Measurements from ENCODE around the gene RAB15. TPM values are rescaled to one million over a fixed set of nuclear protein-coding genes. Genes with fewer than 3 reads are reported as not detected.

RAB15 gene
- total RNA-seq, 1 experiment from 2014 or later, result 3.3 TPM

DNA sequence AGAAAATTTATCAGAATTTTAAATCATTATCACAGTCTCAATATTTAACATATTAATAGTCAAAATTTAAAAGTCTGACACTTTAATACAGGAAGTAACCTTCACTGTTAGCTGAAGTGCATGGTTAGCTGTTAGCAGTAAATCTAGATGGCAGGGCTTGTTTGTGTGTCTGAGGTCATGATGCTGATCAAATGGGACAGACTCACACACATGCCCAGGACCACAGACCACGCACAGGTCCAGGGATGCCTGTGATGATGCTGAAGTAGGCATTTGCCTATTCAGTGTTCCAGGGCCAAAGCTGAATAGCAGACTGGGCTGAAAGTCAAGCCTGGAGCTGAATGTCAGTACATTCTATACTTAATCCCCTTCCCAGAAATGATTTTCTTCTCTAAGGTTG is 35.1 kb upstream of the RAB15 start:
- TF ChIP-seq EZH2phosphoT487 (IDR thresholded peaks at IDR 0.05; ENCODE audit: borderline replicate concordance) (no peak), JUND (IDR thresholded peaks at IDR 0.05) (no peak), ZNF274 (IDR thresholded peaks at IDR 0.05; ENCODE audit: low read depth, low read length) (no peak), SP1 (IDR thresholded peaks at IDR 0.05; ENCODE audit: low read depth) (no peak), SRF (IDR thresholded peaks at IDR 0.05; ENCODE audit: low read depth) (no peak), TCF7L2 (IDR thresholded peaks at IDR 0.05; ENCODE audit: borderline replicate concordance, extremely low read depth, insufficient read depth, insufficient read length) (no peak), RAD21 (IDR thresholded peaks at IDR 0.05; ENCODE audit: low read depth) (no peak), EGR1 (IDR thresholded peaks at IDR 0.05; ENCODE audit: low read depth) (no peak), POLR2AphosphoS5 (IDR thresholded peaks at IDR 0.05; ENCODE audit: low read depth, low read length) (no peak), SIN3A (IDR thresholded peaks at IDR 0.05; ENCODE audit: low read depth) (no peak), CEBPB (IDR thresholded peaks at IDR 0.05; ENCODE audit: low read depth) (no peak), EZH2 (IDR thresholded peaks at IDR 0.05) (no peak), MAX (IDR thresholded peaks at IDR 0.05) (no peak), CTCF (IDR thresholded peaks at IDR 0.05 in 2 of 3, conservative IDR thresholded peaks at IDR 0.05 in 1 of 3; ENCODE audit: borderline replicate concordance in 1 of 3, insufficient read depth in 1 of 3, low read depth in 2 of 3, low read length in 2 of 3) (no peak), ZFX (IDR thresholded peaks at IDR 0.05) (no peak), ELF1 (IDR thresholded peaks at IDR 0.05; ENCODE audit: borderline replicate concordance, low read depth) (no peak)
- TF ChIP-seq, protein P1, sequence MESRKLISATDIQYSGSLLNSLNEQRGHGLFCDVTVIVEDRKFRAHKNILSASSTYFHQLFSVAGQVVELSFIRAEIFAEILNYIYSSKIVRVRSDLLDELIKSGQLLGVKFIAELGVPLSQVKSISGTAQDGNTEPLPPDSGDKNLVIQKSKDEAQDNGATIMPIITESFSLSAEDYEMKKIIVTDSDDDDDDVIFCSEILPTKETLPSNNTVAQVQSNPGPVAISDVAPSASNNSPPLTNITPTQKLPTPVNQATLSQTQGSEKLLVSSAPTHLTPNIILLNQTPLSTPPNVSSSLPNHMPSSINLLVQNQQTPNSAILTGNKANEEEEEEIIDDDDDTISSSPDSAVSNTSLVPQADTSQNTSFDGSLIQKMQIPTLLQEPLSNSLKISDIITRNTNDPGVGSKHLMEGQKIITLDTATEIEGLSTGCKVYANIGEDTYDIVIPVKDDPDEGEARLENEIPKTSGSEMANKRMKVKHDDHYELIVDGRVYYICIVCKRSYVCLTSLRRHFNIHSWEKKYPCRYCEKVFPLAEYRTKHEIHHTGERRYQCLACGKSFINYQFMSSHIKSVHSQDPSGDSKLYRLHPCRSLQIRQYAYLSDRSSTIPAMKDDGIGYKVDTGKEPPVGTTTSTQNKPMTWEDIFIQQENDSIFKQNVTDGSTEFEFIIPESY (IDR thresholded peaks at IDR 0.05; ENCODE audit: extremely low read depth, insufficient replicate concordance, low read length), result no peak
- TF ChIP-seq, protein P2, sequence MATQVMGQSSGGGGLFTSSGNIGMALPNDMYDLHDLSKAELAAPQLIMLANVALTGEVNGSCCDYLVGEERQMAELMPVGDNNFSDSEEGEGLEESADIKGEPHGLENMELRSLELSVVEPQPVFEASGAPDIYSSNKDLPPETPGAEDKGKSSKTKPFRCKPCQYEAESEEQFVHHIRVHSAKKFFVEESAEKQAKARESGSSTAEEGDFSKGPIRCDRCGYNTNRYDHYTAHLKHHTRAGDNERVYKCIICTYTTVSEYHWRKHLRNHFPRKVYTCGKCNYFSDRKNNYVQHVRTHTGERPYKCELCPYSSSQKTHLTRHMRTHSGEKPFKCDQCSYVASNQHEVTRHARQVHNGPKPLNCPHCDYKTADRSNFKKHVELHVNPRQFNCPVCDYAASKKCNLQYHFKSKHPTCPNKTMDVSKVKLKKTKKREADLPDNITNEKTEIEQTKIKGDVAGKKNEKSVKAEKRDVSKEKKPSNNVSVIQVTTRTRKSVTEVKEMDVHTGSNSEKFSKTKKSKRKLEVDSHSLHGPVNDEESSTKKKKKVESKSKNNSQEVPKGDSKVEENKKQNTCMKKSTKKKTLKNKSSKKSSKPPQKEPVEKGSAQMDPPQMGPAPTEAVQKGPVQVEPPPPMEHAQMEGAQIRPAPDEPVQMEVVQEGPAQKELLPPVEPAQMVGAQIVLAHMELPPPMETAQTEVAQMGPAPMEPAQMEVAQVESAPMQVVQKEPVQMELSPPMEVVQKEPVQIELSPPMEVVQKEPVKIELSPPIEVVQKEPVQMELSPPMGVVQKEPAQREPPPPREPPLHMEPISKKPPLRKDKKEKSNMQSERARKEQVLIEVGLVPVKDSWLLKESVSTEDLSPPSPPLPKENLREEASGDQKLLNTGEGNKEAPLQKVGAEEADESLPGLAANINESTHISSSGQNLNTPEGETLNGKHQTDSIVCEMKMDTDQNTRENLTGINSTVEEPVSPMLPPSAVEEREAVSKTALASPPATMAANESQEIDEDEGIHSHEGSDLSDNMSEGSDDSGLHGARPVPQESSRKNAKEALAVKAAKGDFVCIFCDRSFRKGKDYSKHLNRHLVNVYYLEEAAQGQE (IDR thresholded peaks at IDR 0.05; ENCODE audit: low read depth), result no peak
- Histone ChIP-seq H3K27me3 (ENCODE audit: insufficient read depth, low read length) (no peaks in the 10 kb centered on the region), H3K9ac (ENCODE audit: low read length) (no peak overlapping the region), H3K4me1 (ENCODE audit: control insufficient read depth in 1 of 2, insufficient read depth in 2 of 2, low read length in 2 of 2) (peaks cover 0 to 7% of the 10 kb centered on the region in 2 experiments; a peak in 1 of 4 replicates), H3K4me2 (ENCODE audit: low read length) (no peak overlapping the region), H3K9me3 (ENCODE audit: control insufficient read depth in 1 of 2, insufficient read depth in 1 of 2, low read depth in 1 of 2, low read length in 2 of 2) (no peaks in the 10 kb centered on the region), H3K36me3 (ENCODE audit: control insufficient read depth in 1 of 2, insufficient read depth in 2 of 2, low read length in 2 of 2) (peaks cover 3% of the 10 kb centered on the region in 2 experiments; a peak in 2 of 4 replicates), H4K20me1 (ENCODE audit: insufficient read depth) (no peaks in the 10 kb centered on the region), H3K4me3 (replicated peaks in 1 of 2; ENCODE audit: low read depth in 1 of 2, low read length in 2 of 2) (no peak overlapping the region), H3K27ac (ENCODE audit: low read depth, low read length) (no peak overlapping the region), H3K79me2 (ENCODE audit: insufficient read depth, low read length) (no peaks in the 10 kb centered on the region), H2AFZ (ENCODE audit: low read depth, low read length, poor library complexity, severe bottlenecking) (no peak overlapping the region), H3K9me2 (ENCODE audit: insufficient read depth) (no peaks in the 10 kb centered on the region)
- CTCF ChIA-PET, result no interaction called here
- DNase-seq (ENCODE audit: low read depth, low spot score), result no peak
- ATAC-seq, result no peak
- BruUV-seq (replicated peaks), result no TSS peak
- POLR2A ChIA-PET, result no interaction called here
- RAD21 ChIA-PET (ENCODE audit: low non-redundant PET in 1 of 2, low total read pairs in 2 of 2, uncharacterized antibody in 2 of 2, unreplicated experiment in 2 of 2), result no interaction called here
- intact Hi-C loops (cut with micrococcal nuclease), result no loop called here
